Astrocyte (in vitro differentiated cells and primary cell): ENCODE results near the gene USP49.

Experiments
- EZH2 ChIP-seq: IDR thresholded peaks from 2 replicates; pipeline ENCODE4 v1.6.1; 2012; ENCODE audit warnings: mild to moderate bottlenecking, low read length, inconsistent platforms; ENCODE audit not compliant: insufficient read depth
- TF ChIP-seq, protein P1 (sequence below): IDR thresholded peaks from 2 replicates; pipeline ENCODE4 v1.5.1; 2011; ENCODE audit warnings: low read depth, mild to moderate bottlenecking, inconsistent platforms, low read length, moderate library complexity; ENCODE audit not compliant: insufficient read depth

DNA sequence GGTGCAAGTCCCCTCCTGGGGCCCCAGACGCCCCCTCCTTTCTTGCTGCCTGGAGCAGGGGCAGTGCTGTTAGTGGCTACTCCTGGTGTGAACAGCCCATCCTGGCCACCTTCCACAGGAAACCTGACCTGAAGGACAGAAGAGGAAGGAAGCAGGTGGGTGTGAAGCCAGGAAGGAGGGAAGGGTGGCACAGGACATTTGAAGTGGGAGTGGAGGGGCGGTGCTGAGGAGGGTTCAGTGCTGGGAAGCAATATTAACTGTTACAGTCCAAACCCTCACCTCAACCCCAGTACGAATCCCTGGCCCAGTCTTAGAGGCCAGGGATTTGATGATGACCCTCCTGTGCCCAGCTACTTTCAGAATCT, 113.8 kb downstream of the USP49 start:
- TF ChIP-seq, protein P1, sequence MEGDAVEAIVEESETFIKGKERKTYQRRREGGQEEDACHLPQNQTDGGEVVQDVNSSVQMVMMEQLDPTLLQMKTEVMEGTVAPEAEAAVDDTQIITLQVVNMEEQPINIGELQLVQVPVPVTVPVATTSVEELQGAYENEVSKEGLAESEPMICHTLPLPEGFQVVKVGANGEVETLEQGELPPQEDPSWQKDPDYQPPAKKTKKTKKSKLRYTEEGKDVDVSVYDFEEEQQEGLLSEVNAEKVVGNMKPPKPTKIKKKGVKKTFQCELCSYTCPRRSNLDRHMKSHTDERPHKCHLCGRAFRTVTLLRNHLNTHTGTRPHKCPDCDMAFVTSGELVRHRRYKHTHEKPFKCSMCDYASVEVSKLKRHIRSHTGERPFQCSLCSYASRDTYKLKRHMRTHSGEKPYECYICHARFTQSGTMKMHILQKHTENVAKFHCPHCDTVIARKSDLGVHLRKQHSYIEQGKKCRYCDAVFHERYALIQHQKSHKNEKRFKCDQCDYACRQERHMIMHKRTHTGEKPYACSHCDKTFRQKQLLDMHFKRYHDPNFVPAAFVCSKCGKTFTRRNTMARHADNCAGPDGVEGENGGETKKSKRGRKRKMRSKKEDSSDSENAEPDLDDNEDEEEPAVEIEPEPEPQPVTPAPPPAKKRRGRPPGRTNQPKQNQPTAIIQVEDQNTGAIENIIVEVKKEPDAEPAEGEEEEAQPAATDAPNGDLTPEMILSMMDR: no peak
- no peak for TF ChIP-seq EZH2
